BLaER1 (cell line): ENCODE measurements around the gene PPIP5K1.

Source experiments
- H3K27ac ChIP-seq: shearing (Covaris generic); formaldehyde crosslinking; 2 replicates; pipeline ENCODE4 v1.8.1; 2022
- H3K27me3 ChIP-seq: shearing (Covaris generic); formaldehyde crosslinking; 2 replicates; pipeline ENCODE4 v1.8.1; 2022
- H3K36me3 ChIP-seq: shearing (Covaris generic); formaldehyde crosslinking; 2 replicates; pipeline ENCODE4 v1.8.1; 2022
- H3K4me1 ChIP-seq: shearing (Covaris generic); formaldehyde crosslinking; 2 replicates; pipeline ENCODE4 v1.8.1; 2022
- H3K4me2 ChIP-seq: shearing (Covaris generic); formaldehyde crosslinking; 2 replicates; pipeline ENCODE4 v1.8.1; 2022
- H3K4me3 ChIP-seq: shearing (Covaris generic); formaldehyde crosslinking; 2 replicates; pipeline ENCODE4 v1.8.1; 2022
- H3K9ac ChIP-seq: shearing (Covaris generic); formaldehyde crosslinking; 2 replicates; pipeline ENCODE4 v1.8.1; 2022
- H3K9me3 ChIP-seq: shearing (Covaris generic); formaldehyde crosslinking; 2 replicates; pipeline ENCODE4 v1.8.1; 2022
- H4K20me1 ChIP-seq: shearing (Covaris generic); formaldehyde crosslinking; 2 replicates; pipeline ENCODE4 v1.8.1; 2022
- Cebpa-rat ChIP-seq: shearing (Covaris generic); IDR thresholded peaks from 2 replicates; pipeline ENCODE4 v1.8.1; 2022

PPIP5K1 gene

DNA sequence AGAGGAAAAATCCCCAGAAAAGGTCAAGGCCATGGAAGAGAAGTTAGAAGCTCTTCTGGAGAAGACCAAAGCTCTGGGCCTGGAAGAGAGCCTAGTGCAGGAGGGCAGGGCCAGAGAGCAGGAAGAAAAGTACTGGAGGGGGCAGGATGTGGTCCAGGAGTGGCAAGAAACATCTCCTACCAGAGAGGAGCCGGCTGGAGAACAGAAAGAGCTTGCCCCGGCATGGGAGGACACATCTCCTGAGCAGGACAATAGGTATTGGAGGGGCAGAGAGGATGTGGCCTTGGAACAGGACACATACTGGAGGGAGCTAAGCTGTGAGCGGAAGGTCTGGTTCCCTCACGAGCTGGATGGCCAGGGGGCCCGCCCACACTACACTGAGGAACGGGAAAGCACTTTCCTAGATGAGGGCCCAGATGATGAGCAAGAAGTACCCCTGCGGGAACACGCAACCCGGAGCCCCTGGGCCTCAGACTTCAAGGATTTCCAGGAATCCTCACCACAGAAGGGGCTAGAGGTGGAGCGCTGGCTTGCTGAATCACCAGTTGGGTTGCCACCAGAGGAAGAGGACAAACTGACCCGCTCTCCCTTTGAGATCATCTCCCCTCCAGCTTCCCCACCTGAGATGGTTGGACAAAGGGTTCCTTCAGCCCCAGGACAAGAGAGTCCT lies 63.6 kb downstream of the PPIP5K1 start:
- H4K20me1 ChIP-seq: peaks cover 19% of the 10 kb centered on the region; the same call in 1 of the 2 replicates
- no peaks in the 10 kb centered on the region for H3K27me3 ChIP-seq
- H3K9me3 ChIP-seq: peaks cover 21% of the 10 kb centered on the region
- H3K4me3 ChIP-seq: no peak overlapping the region
- H3K9ac ChIP-seq: no peak overlapping the region
- peaks cover 35% of the 10 kb centered on the region for H3K4me1 ChIP-seq
- H3K4me2 ChIP-seq: no peak overlapping the region
- TF ChIP-seq Cebpa-rat: no peak
- H3K36me3 ChIP-seq: peaks cover 98% of the 10 kb centered on the region
- peak overlapping the region; percentile 66; the same call in 1 of the 2 replicates for H3K27ac ChIP-seq

DNA sequence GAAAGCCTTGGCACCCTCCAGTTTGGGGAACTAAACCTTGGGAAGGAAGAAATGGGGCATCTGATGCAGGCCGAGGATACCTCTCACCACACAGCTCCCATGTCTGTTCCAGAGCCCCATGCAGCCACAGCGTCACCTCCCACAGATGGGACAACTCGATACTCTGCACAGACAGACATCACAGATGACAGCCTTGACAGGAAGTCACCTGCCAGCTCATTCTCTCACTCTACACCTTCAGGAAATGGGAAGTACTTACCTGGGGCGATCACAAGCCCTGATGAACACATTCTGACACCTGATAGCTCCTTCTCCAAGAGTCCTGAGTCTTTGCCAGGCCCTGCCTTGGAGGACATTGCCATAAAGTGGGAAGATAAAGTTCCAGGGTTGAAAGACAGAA lies 64.9 kb downstream of the PPIP5K1 start:
- H3K9ac ChIP-seq: no peak overlapping the region; the same call in 1 of the 2 replicates
- H3K27ac ChIP-seq: peak overlapping the region; percentile 66
- TF ChIP-seq Cebpa-rat: no peak
- H3K4me3 ChIP-seq: no peak overlapping the region
- peaks cover 44% of the 10 kb centered on the region for H3K4me1 ChIP-seq
- peaks cover 21% of the 10 kb centered on the region for H3K9me3 ChIP-seq
- H3K36me3 ChIP-seq: peaks cover 96% of the 10 kb centered on the region
- H3K4me2 ChIP-seq: peak overlapping the region; percentile 70
- peaks cover 19% of the 10 kb centered on the region; the same call in 1 of the 2 replicates for H4K20me1 ChIP-seq
- no peaks in the 10 kb centered on the region for H3K27me3 ChIP-seq

DNA sequence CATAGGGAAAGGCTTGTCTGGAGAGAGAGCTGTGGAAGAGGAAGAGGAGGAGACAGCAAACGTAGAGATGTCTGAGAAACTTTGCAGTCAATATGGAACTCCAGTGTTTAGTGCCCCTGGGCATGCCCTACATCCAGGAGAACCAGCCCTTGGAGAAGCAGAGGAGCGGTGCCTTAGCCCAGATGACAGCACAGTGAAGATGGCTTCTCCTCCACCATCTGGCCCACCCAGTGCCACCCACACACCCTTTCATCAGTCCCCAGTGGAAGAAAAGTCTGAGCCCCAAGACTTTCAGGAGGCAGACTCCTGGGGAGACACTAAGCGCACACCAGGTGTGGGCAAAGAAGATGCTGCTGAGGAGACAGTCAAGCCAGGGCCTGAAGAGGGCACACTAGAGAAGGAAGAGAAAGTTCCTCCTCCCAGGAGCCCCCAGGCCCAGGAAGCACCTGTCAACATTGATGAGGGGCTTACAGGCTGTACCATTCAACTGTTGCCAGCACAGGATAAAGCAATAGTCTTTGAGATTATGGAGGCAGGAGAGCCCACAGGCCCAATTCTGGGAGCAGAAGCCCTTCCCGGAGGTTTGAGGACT lies 65.7 kb downstream of the PPIP5K1 start:
- H3K4me2 ChIP-seq: peak overlapping the region; percentile 70

DNA sequence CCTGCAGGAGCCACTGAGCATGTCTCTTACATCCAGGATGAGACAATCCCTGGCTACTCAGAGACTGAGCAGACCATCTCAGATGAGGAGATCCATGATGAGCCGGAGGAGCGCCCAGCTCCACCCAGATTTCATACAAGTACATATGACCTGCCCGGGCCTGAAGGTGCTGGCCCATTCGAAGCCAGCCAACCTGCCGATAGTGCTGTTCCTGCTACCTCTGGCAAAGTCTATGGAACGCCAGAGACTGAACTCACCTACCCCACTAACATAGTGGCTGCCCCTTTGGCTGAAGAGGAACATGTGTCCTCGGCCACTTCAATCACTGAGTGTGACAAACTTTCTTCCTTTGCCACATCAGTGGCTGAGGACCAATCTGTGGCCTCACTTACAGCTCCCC lies 66.4 kb downstream of the PPIP5K1 start:
- H3K36me3 ChIP-seq: peaks cover 82% of the 10 kb centered on the region

More for the DNA sequence above, 65.7 kb downstream of the PPIP5K1 start:
- Histone ChIP-seq H3K9me3 (peaks cover 21% of the 10 kb centered on the region), H4K20me1 (peaks cover 19% of the 10 kb centered on the region; the same call in 1 of the 2 replicates), H3K4me1 (peaks cover 52% of the 10 kb centered on the region), H3K9ac (no peak overlapping the region; the same call in 1 of the 2 replicates), H3K4me3 (no peak overlapping the region), H3K27me3 (no peaks in the 10 kb centered on the region), H3K27ac (peak overlapping the region; percentile 66), H3K36me3 (peaks cover 88% of the 10 kb centered on the region)
- TF ChIP-seq Cebpa-rat: no peak

DNA sequence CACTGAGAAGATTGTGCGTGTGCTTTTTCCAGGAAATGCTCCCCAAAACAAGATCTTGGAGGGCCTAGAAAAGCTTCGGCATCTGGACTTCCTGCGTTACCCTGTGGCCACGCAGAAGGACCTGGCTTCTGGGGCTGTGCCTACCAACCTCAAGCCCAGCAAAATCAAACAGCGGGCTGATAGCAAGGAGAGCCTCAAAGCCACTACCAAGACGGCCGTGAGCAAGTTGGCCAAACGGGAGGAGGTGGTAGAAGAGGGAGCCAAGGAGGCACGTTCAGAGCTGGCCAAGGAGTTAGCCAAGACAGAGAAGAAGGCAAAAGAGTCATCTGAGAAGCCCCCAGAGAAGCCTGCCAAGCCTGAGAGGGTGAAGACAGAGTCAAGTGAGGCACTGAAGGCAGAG lies 67.8 kb downstream of the PPIP5K1 start:
- no peak for TF ChIP-seq Cebpa-rat
- H3K4me3 ChIP-seq: no peak overlapping the region
- no peak overlapping the region for H3K27ac ChIP-seq
- peaks cover 68% of the 10 kb centered on the region for H3K36me3 ChIP-seq
- peaks cover 21% of the 10 kb centered on the region for H3K9me3 ChIP-seq
- no peaks in the 10 kb centered on the region for H3K27me3 ChIP-seq
- peaks cover 13% of the 10 kb centered on the region; the same call in 1 of the 2 replicates for H4K20me1 ChIP-seq
- peaks cover 60% of the 10 kb centered on the region for H3K4me1 ChIP-seq
- no peak overlapping the region for H3K9ac ChIP-seq
- H3K4me2 ChIP-seq: no peak overlapping the region

More for the DNA sequence above, 66.4 kb downstream of the PPIP5K1 start:
- Histone ChIP-seq H3K9me3 (peaks cover 21% of the 10 kb centered on the region), H3K4me2 (peak overlapping the region; percentile 70), H3K4me1 (peaks cover 59% of the 10 kb centered on the region), H3K27me3 (no peaks in the 10 kb centered on the region), H3K4me3 (no peak overlapping the region), H3K27ac (peak overlapping the region; percentile 66), H4K20me1 (peaks cover 19% of the 10 kb centered on the region; the same call in 1 of the 2 replicates), H3K9ac (no peak overlapping the region)
- no peak for TF ChIP-seq Cebpa-rat

DNA sequence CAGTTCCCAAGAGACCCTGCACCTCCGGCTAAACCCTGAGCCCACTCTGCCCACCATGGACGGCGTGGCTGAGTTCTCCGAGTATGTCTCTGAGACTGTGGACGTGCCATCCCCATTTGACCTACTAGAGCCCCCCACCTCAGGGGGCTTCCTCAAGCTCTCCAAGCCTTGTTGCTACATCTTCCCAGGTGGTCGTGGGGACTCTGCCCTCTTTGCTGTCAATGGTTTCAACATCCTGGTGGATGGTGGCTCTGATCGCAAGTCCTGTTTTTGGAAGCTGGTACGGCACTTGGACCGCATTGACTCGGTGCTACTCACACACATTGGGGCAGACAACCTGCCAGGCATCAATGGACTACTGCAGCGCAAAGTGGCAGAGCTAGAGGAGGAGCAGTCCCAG lies 68.6 kb downstream of the PPIP5K1 start:
- Histone ChIP-seq H3K36me3 (peaks cover 61% of the 10 kb centered on the region), H3K4me1 (peaks cover 68% of the 10 kb centered on the region), H3K9me3 (peaks cover 21% of the 10 kb centered on the region), H3K27ac (0 out of 2 replicates have a peak overlapping the region, but pooled peaks have one; percentile 94), H4K20me1 (0 out of 2 replicates have a peak, but pooled peaks cover 11% of the 10 kb centered on the region), H3K4me2 (no peak overlapping the region), H3K4me3 (no peak overlapping the region), H3K27me3 (no peaks in the 10 kb centered on the region), H3K9ac (no peak overlapping the region)
- no peak for TF ChIP-seq Cebpa-rat

DNA sequence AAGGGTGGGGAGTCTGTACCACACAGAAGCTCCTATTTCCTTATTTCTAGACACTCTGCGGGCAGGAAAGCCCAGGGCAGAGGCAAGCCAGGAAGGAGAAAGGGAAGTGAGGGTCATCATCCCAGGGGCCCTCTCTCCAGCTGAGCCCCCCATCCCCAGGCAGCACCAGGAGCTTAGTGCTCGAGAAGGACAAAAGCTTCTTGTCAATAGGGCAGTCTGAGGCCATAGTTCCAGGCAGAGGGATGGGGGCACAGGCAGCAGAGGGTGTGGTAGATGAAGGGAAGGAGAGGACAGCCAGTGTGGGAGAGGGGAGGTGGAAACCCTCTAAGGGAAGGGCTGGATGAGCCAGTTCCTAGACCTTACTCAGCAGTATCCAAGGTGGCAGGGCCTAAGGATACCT lies 69.9 kb downstream of the PPIP5K1 start:
- TF ChIP-seq Cebpa-rat: no peak
- Histone ChIP-seq H4K20me1 (0 out of 2 replicates have a peak, but pooled peaks cover 11% of the 10 kb centered on the region), H3K36me3 (peaks cover 48% of the 10 kb centered on the region)

DNA sequence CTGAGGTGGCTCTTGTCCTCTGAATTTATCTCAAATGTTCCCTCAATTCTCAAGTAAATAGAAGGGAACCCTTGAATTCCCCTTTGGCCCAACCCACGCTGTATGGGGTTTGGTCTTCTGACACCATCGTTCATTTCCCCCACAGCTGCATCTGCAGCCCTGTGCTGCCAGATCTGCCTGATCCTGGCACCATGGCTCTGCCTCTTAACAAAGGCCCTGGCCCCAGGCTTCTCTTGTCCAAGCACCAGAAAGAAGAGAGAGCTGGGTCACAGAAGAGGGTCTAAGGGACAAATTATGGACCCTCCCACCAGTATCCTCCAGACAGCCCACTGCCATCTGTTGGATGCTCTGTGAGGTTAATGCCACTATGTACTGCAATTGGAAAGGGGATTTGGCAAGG lies 70.8 kb downstream of the PPIP5K1 start:
- Histone ChIP-seq H4K20me1 (0 out of 2 replicates have a peak, but pooled peaks cover 5% of the 10 kb centered on the region), H3K9ac (peak overlapping the region; percentile 81), H3K27ac (peak overlapping the region; percentile 94), H3K27me3 (no peaks in the 10 kb centered on the region), H3K4me3 (peak overlapping the region; percentile 80), H3K4me2 (peak overlapping the region; percentile 99), H3K4me1 (peaks cover 77% of the 10 kb centered on the region), H3K36me3 (peaks cover 39% of the 10 kb centered on the region), H3K9me3 (peaks cover 20% of the 10 kb centered on the region)
- TF ChIP-seq Cebpa-rat: no peak

More for the DNA sequence above, 69.9 kb downstream of the PPIP5K1 start:
- Histone ChIP-seq H3K9me3 (peaks cover 21% of the 10 kb centered on the region), H3K27me3 (no peaks in the 10 kb centered on the region), H3K4me3 (peak overlapping the region; percentile 80), H3K9ac (peak overlapping the region; percentile 81), H3K4me2 (peak overlapping the region; percentile 99), H3K4me1 (peaks cover 77% of the 10 kb centered on the region), H3K27ac (peak overlapping the region; percentile 94)

DNA sequence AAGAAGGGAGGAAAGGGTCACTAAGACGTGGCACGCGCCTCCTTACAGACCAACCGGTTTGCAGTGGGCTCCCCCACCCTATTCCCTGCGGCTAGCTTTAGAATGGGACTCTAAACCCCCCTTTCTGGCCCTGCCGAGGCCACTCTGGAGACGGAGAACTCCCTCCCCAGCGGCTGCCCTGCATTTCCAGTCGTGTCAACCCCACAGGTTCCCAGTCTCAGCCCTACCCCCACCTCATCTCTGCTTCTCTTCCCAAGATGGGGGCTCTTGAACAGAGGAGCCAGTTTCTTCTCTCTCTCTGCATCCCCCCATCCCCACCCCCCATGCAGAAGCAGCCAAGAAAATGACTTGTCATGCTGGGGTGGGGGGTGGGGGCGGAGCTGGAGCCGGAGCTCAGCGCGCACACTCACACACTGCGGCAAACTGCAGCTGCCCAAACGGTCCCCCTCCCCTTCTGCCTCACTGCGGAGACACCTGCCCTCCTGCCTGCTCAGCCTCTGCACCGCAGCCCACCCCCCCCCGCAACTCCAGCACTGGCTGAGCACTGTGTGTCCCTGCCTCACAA lies 71.7 kb downstream of the PPIP5K1 start:
- H3K4me2 ChIP-seq: peak overlapping the region; percentile 99
- no peaks in the 10 kb centered on the region for H3K27me3 ChIP-seq
- H4K20me1 ChIP-seq: 0 out of 2 replicates have a peak, but pooled peaks cover 5% of the 10 kb centered on the region
- peaks cover 12% of the 10 kb centered on the region for H3K9me3 ChIP-seq
- peaks cover 77% of the 10 kb centered on the region for H3K4me1 ChIP-seq
- H3K27ac ChIP-seq: peak overlapping the region; percentile 94
- TF ChIP-seq Cebpa-rat: no peak
- H3K36me3 ChIP-seq: peaks cover 30% of the 10 kb centered on the region
- H3K4me3 ChIP-seq: peak overlapping the region; percentile 80
- H3K9ac ChIP-seq: peak overlapping the region; percentile 81
